Glutamatergic neuron (in vitro differentiated cells): ENCODE data around the gene KIF26B. TPM values are rescaled to one million over a fixed set of nuclear protein-coding genes. Genes with fewer than 3 reads are reported as not detected.

Experiments used
- DNase-seq: peaks from one replicate; pipeline ENCODE4 v3.0.0; 2022
- H3K27ac Mint-ChIP-seq: one replicate; pipeline ENCODE4 v1.8.0; 2020; ENCODE audit warnings: mild to moderate bottlenecking, mixed read lengths, inconsistent platforms; ENCODE audit not compliant: unreplicated experiment
- H3K27me3 Mint-ChIP-seq: one replicate; pipeline ENCODE4 v1.8.0; 2020; ENCODE audit warnings: mild to moderate bottlenecking, moderate library complexity, mixed read lengths, inconsistent platforms; ENCODE audit not compliant: unreplicated experiment
- H3K36me3 Mint-ChIP-seq: one replicate; pipeline ENCODE4 v1.8.0; 2020; ENCODE audit warnings: mild to moderate bottlenecking, mixed read lengths, inconsistent platforms; ENCODE audit not compliant: unreplicated experiment
- H3K4me1 Mint-ChIP-seq: one replicate; pipeline ENCODE4 v1.8.0; 2020; ENCODE audit warnings: mild to moderate bottlenecking, low read depth, mixed read lengths, inconsistent platforms; ENCODE audit not compliant: unreplicated experiment
- H3K4me3 Mint-ChIP-seq: one replicate; pipeline ENCODE4 v1.8.0; 2020; ENCODE audit warnings: mild to moderate bottlenecking, mixed read lengths, inconsistent platforms; ENCODE audit not compliant: unreplicated experiment
- H3K9me3 Mint-ChIP-seq: one replicate; pipeline ENCODE4 v1.8.0; 2020; ENCODE audit warnings: mild to moderate bottlenecking, moderate library complexity, mixed read lengths, inconsistent platforms; ENCODE audit not compliant: unreplicated experiment
- CTCF ChIP-seq: fragments of 200-600 bp; sonication (generic); IDR thresholded peaks from one replicate; pipeline ENCODE4 v1.5.0; 2021; ENCODE audit not compliant: partially characterized antibody, unreplicated experiment
- total RNA-seq: library from RNA; stranded (reverse); fragmentation: NEBNext Ultra II Directional; extraction: Animal tissue kit (Norgen Biotek cat#: 25700); gene quantifications from one replicate; pipeline ENCODE4 v1.2.1, GENCODE V29; 2021; ENCODE audit not compliant: unreplicated experiment

KIF26B gene
- total RNA-seq, 1 donor from 2014 or later, result 2.4 TPM

GRCh38 chr1:245160288-245160687, 5.5 kb downstream of the KIF26B start:
- Mint-ChIP-seq H3K4me3 (no peak overlapping the region), H3K36me3 (peaks cover 15% of the 10 kb centered on the region), H3K27me3 (peaks cover 2% of the 10 kb centered on the region), H3K9me3 (peaks cover 7% of the 10 kb centered on the region), H3K4me1 (peaks cover 2% of the 10 kb centered on the region), H3K27ac (no peak overlapping the region)
- DNase-seq, result no peak
- no peak for TF ChIP-seq CTCF

- peaks cover 5% of the 10 kb centered on the region for H3K4me1 Mint-ChIP-seq
- DNase-seq, result no peak
- peaks cover 20% of the 10 kb centered on the region for H3K36me3 Mint-ChIP-seq
- TF ChIP-seq CTCF, result no peak
- H3K27ac Mint-ChIP-seq, result no peak overlapping the region
- no peak overlapping the region for H3K4me3 Mint-ChIP-seq
- H3K27me3 Mint-ChIP-seq, result peaks cover 5% of the 10 kb centered on the region
- H3K9me3 Mint-ChIP-seq, result peaks cover 7% of the 10 kb centered on the region
Observed at GRCh38 chr1:245160741-245161400, 6.1 kb downstream of the KIF26B start.

- DNase-seq, result no peak
- H3K27ac Mint-ChIP-seq, result no peak overlapping the region
- no peak overlapping the region for H3K4me3 Mint-ChIP-seq
- H3K9me3 Mint-ChIP-seq, result peaks cover 7% of the 10 kb centered on the region
- H3K4me1 Mint-ChIP-seq, result peaks cover 12% of the 10 kb centered on the region
- TF ChIP-seq CTCF, result no peak
- peaks cover 20% of the 10 kb centered on the region for H3K36me3 Mint-ChIP-seq
- peaks cover 7% of the 10 kb centered on the region for H3K27me3 Mint-ChIP-seq
Observed at GRCh38 chr1:245161866-245162265, 7.1 kb downstream of the KIF26B start.

- DNase-seq, result peak; percentile 46
- Mint-ChIP-seq H3K27me3 (peaks cover 5% of the 10 kb centered on the region), H3K9me3 (peaks cover 2% of the 10 kb centered on the region), H3K4me3 (peak overlapping the region; percentile 77), H3K4me1 (peaks cover 21% of the 10 kb centered on the region), H3K36me3 (peaks cover 12% of the 10 kb centered on the region), H3K27ac (peak overlapping the region; percentile 3)
- no peak for TF ChIP-seq CTCF
Observed at GRCh38 chr1:245166471-245166885, 11.7 kb downstream of the KIF26B start.

- no peak for DNase-seq
- Mint-ChIP-seq H3K4me3 (no peak overlapping the region), H3K36me3 (peaks cover 12% of the 10 kb centered on the region), H3K27ac (no peak overlapping the region), H3K27me3 (peaks cover 5% of the 10 kb centered on the region), H3K4me1 (peaks cover 21% of the 10 kb centered on the region), H3K9me3 (peaks cover 2% of the 10 kb centered on the region)
- TF ChIP-seq CTCF, result no peak
Observed at GRCh38 chr1:245168086-245168485, 13.3 kb downstream of the KIF26B start.
